ENCODE data around the gene NKD1.
"Not testable (repeated sequence)": the region's sequence is repeated elsewhere in the genome, so short reads cannot be mapped to it uniquely, and the experiment has no call there.

The NKD1 gene

GRCh38 chr16:50560903-50561863 lies 13.0 kb downstream of the NKD1 start:
- no peak for DNase-seq

DNA sequence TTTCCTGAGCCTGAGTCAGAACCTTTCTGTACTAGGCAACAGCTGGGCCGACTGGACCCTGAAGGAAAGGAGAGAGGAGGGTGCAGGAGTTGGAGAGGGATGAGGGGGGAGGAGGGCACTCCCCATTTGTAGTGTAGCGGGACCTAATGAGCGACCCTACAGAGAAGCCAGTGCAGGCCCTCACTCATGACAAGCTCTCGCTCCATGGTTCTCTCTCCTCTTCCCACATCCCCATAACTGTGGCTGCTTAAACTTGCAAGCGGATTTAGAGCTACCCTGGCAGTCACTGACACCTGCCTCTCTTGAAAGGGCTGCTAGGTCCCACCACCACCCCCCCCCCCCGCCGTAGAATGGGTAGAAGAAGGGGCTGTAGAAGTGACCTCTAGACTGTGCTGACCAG lies 14.5 kb downstream of the NKD1 start:
- DNase-seq: no peak

GRCh38 chr16:50563989-50564388 lies 15.8 kb downstream of the NKD1 start:
- DNase-seq: no peak

- DNase-seq: no peak
Measured at GRCh38 chr16:50565428-50565827, 17.2 kb downstream of the NKD1 start.

DNA sequence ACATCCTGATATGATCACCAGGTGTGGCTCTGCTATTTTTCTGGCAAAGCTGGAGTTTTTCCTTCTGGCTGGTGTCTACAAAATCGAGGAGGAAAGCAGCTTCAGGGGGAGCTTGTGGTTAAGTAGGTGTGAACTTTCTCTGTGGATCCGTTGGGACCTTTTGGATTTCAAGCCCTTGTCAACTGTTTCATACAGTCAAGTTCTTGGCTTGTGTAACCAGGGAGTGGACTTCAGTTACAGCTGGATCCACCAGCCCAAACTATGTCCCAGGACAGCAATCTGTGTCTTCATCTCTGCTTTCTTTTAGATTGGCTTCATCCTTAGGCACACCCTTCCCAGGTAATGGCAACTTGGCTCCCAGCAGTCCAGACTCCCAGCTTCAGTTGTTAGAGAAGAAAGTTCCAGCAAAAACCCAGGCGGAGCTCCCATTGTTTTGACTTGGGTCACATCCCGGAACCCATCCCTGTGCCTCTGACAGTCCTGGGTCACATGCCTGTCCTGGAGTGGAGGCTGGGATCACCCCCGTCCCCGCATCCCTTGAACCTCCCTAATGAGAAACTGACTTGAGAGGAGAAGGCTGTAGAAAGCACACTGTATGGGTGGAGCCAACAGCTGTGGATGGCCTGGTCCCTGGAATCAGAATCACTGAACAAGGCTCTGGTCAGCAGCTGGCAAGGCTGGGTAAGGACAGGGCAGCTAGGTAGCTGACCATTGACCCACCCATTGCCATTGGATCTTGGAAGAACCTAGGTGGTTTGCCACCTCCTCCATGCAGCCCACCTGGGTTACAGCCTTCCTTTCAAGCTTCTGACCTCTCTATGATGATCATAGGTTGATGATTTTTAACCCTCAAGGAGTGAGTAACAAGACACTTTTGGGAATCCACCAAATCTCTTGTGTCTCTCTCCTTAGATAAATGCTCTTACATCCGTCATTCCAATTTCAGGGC lies 18.1 kb downstream of the NKD1 start:
- no peak for DNase-seq

- DNase-seq: no peak
Measured at GRCh38 chr16:50567651-50568050, 19.5 kb downstream of the NKD1 start.

- no peak for DNase-seq
Measured at GRCh38 chr16:50568187-50568815, 20.1 kb downstream of the NKD1 start.

DNA sequence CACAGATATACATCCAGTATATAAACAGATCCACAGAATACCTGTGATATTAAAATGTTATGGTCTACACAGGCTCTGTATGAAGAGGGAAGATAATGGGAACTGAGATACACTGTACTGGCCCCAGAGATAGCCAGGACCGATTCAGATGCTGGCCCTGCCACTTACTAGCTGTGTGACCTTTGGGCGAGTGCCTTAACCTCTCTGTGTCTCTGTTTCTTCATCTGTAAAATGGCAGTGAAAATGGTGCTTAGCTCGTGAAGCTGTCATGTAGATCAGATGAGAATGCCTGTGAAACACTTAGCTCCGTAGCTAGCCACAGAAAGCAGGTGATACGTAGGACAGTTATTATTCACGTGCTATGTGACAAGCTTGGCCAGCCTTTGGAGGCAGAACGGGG lies 22.2 kb downstream of the NKD1 start:
- no peak for DNase-seq

GRCh38 chr16:50570808-50571598 lies 22.8 kb downstream of the NKD1 start:
- no peak for DNase-seq

DNA sequence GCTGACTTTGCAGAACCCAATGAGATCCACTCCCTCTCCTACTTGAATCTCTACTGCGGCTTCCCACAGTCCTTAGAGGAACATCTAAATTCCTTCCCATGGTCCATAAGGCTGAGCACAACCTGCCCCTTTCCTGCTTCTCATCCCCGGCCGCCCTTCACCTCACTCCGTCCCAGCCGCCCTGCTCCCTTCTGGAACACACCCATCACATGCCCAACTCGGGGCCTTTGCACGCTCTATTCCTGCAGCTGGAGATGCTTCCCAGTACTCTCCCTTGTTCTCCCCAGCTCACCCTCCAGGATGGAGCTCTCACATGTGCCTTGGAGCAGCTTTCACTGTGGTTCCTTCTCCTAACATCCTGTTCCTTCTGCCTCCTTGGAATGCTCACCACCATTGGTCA lies 23.6 kb downstream of the NKD1 start:
- no peak for DNase-seq

GRCh38 chr16:50572700-50573099 lies 24.5 kb downstream of the NKD1 start:
- DNase-seq: no peak

GRCh38 chr16:50573279-50573678 lies 25.1 kb downstream of the NKD1 start:
- no peak for DNase-seq

DNA sequence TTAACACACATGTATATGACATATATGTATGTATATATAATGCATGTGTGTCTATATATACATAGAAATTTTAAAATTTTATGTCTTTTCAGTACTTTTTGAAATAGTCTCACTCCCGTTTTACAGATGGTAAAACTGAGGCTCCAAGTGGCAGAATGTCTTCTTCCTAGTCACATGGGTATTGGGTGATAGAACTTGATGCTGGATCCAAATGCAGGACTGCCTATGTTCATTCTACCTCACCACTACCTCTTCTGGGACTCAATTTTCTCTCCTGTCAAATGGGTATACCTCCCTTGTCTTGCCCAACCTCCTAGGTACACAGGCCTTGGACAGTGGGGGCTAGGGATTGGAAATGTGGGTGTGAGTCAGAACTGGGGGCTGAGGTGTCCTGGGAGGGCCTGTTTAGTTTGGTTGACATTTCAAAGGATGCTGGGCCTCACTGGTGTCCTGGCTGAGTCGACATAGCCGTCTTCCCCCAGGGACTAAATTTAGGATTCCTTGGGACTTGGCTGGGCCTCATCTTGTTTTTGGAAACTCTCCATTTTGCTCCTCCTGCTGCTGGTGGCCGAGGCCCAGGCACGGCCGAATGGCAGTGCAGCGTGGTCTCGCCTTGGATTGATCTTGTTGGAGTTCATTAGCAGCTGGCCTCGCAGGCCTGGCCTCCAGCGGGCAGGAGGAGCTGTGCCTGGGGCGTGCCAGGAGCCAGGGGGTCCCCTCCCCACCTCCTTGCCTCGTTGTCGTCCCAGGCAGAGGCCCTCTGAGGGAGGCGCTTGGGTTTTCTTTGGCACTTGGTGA lies 25.9 kb downstream of the NKD1 start:
- no peak for DNase-seq

GRCh38 chr16:50574745-50575136 lies 26.5 kb downstream of the NKD1 start:
- no peak for DNase-seq

- DNase-seq: no peak
Measured at GRCh38 chr16:50575743-50576142, 27.5 kb downstream of the NKD1 start.

- DNase-seq: no peak
Measured at GRCh38 chr16:50576403-50577113, 28.4 kb downstream of the NKD1 start.

GRCh38 chr16:50578137-50578536 lies 29.9 kb downstream of the NKD1 start:
- no peak for DNase-seq

DNA sequence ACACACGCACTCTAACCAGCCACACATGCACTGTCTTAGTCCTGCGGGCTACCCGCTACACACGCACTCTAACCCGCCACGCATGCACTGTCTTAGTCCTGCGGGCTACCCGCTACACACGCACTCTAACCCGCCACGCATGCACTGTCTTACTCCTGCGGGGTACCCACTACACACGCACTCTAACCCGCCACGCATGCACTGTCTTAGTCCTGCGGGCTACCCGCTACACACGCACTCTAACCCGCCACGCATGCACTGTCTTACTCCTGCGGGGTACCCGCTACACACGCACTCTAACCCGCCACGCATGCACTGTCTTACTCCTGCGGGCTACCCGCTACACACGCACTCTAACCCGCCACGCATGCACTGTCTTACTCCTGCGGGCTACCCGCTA lies 31.2 kb downstream of the NKD1 start:
- DNase-seq: not testable (repeated sequence)

DNA sequence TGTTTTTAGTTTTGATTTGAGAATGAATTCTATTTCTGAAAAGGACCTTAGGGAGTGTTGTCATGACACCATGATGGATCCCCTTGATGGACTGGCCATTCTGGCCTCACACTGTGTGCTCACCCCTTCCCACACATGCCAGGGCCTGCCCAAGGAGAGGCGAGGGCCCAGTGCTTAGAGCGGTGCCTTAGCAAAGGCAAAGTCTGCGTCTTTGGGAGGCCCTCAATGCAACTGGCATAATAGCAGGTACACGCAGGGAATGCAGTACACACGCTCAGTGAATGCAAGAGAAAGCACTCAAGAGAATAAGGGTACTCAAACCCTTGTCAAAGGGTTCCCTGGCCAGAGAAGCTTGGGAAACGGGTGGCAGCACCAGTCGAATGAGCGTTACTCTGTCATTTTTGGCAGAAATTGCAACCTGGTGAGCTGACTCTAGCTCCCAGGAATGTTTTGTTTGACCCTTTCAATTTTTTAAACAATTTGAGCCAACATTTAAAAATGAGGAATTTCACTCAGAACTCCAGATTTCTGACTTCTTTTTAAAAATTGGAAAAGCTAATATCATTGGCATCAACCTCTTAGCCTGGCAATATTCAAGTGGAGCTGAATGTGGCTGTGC lies 32.1 kb downstream of the NKD1 start:
- DNase-seq: no peak

GRCh38 chr16:50581845-50582244 lies 33.6 kb downstream of the NKD1 start:
- DNase-seq: no peak

All from activated naive CD4-positive, alpha-beta T cell treated with anti-CD3 and anti-CD28 coated beads, Interleukin-2, amount 50 U/mL, for 16 hours (primary cell).